IMR-90 (cell line): ENCODE results near the gene PTPRC. TPM values are rescaled to one million over a fixed set of nuclear protein-coding genes. Genes with fewer than 3 reads are reported as not detected.

Experiments used
- ATAC-seq: fragments of 200-7000 bp; cut with Tn5 transposase; 2 replicates; pipeline ENCODE4 v1.9.1; 2020; ENCODE audit warnings: low read depth, mild to moderate bottlenecking, moderate library complexity
- BruUV-seq: library from RNA; stranded (reverse); fragments of 400-500 nt; replicated peaks from 2 replicates; lab custom pipeline; 2021; lab: Mats Ljungman, UMichigan
- CTCF ChIA-PET: fragments of 300-600 bp; formaldehyde crosslinking; extraction: SDS; loops from one replicate; lab custom pipeline; 2021; ENCODE audit warnings: antibody characterized with exemption; lab: Yijun Ruan, JAX
- POLR2A ChIA-PET: fragments of 300-600 bp; sonication (Branson Sonifier 250); formaldehyde crosslinking; loops from one replicate; lab custom pipeline; 2022; ENCODE audit warnings: antibody characterized with exemption; ENCODE audit not compliant: unreplicated experiment; lab: Charles Lee
- DNase-seq: peaks from one replicate; pipeline ENCODE4 v3.0.0; 2013
- H2AFZ ChIP-seq: replicated peaks from 2 replicates; pipeline ENCODE3; 2013; ENCODE audit warnings: low read length, mild to moderate bottlenecking; ENCODE audit not compliant: poor library complexity
- H2AK5ac ChIP-seq: 2 replicates; pipeline ENCODE4 v1.6.1; 2013; ENCODE audit warnings: low read depth, low read length, inconsistent platforms
- H2AK9ac ChIP-seq: replicated peaks from 2 replicates; pipeline ENCODE3; 2013; ENCODE audit warnings: mild to moderate bottlenecking, low read depth, low read length, moderate library complexity; ENCODE audit not compliant: poor library complexity
- H2BK120ac ChIP-seq: 2 replicates; pipeline ENCODE4 v1.6.1; 2013; ENCODE audit warnings: low read depth, low read length, inconsistent platforms
- H2BK15ac ChIP-seq: 3 replicates; pipeline ENCODE4 v1.6.1; 2013; ENCODE audit warnings: low read depth, low read length, inconsistent platforms
- H2BK20ac ChIP-seq: 2 replicates; pipeline ENCODE4 v1.6.1; 2013; ENCODE audit warnings: low read depth, mild to moderate bottlenecking, inconsistent platforms, low read length, moderate library complexity
- H2BK5ac ChIP-seq: 2 replicates; pipeline ENCODE4 v1.6.1; 2013; ENCODE audit warnings: mild to moderate bottlenecking, low read depth, low read length, inconsistent platforms; ENCODE audit not compliant: poor library complexity, severe bottlenecking
- H3K14ac ChIP-seq: replicated peaks from 2 replicates; pipeline ENCODE4 v1.6.1; 2013; ENCODE audit warnings: low read depth, low read length, inconsistent platforms
- H3K18ac ChIP-seq: 2 replicates; pipeline ENCODE4 v1.6.1; 2013; ENCODE audit warnings: low read depth, low read length, control low read depth
- H3K23ac ChIP-seq: 2 replicates; pipeline ENCODE4 v1.6.1; 2013; ENCODE audit warnings: low read depth, low read length, inconsistent platforms
- H3K27ac ChIP-seq: 2 replicates; pipeline ENCODE4 v1.5.1; 2013; ENCODE audit warnings: mild to moderate bottlenecking, control low read depth, low read length; ENCODE audit not compliant: insufficient read depth
- H3K27me3 ChIP-seq: 2 replicates; pipeline ENCODE4 v1.6.1; 2013; ENCODE audit warnings: low read length; ENCODE audit not compliant: control insufficient read depth, insufficient read depth
- H3K36me3 ChIP-seq: 2 replicates; pipeline ENCODE4 v1.6.1; 2013; ENCODE audit warnings: low read length, mixed read lengths; ENCODE audit not compliant: control insufficient read depth, insufficient read depth
- H3K4ac ChIP-seq: 2 replicates; pipeline ENCODE4 v1.6.1; 2013; ENCODE audit warnings: low read depth, low read length, inconsistent platforms
- H3K4me1 ChIP-seq: 2 replicates; pipeline ENCODE4 v1.6.1; 2013; ENCODE audit warnings: low read length, mixed read lengths; ENCODE audit not compliant: control insufficient read depth, insufficient read depth
- H3K4me2 ChIP-seq: 2 replicates; pipeline ENCODE4 v1.6.1; 2013; ENCODE audit warnings: low read depth, mild to moderate bottlenecking, control low read depth, low read length, moderate library complexity
- H3K4me3 ChIP-seq: 2 replicates; pipeline ENCODE4 v1.5.1; 2013; ENCODE audit warnings: low read depth, mild to moderate bottlenecking, control low read depth, low read length, moderate library complexity; ENCODE audit not compliant: insufficient read depth
- H3K56ac ChIP-seq: 2 replicates; pipeline ENCODE4 v1.6.1; 2013; ENCODE audit warnings: low read length, inconsistent platforms; ENCODE audit not compliant: insufficient read depth; ENCODE audit errors: extremely low read depth
- H3K79me1 ChIP-seq, 2 experiments: 2 replicates each; pipeline ENCODE4 v1.6.1; 2013; ENCODE audit warnings: low read length in 2 of 2, inconsistent platforms in 1 of 2, low read depth in 1 of 2
- H3K9ac ChIP-seq: 2 replicates; pipeline ENCODE4 v1.6.1; 2013; ENCODE audit warnings: low read depth, low read length, control low read depth
- H3K9me1 ChIP-seq: 2 replicates; pipeline ENCODE4 v1.6.1; 2013; ENCODE audit warnings: low read length, inconsistent platforms; ENCODE audit not compliant: insufficient read depth
- H3K9me3 ChIP-seq: 2 replicates; pipeline ENCODE4 v1.6.1; 2013; ENCODE audit warnings: low read length; ENCODE audit not compliant: control insufficient read depth, insufficient read depth
- H4K20me1 ChIP-seq: 2 replicates; pipeline ENCODE4 v1.6.1; 2013; ENCODE audit warnings: low read length, inconsistent platforms; ENCODE audit not compliant: insufficient read depth
- H4K5ac ChIP-seq: 2 replicates; pipeline ENCODE4 v1.6.1; 2013; ENCODE audit warnings: mild to moderate bottlenecking, low read depth, low read length, control low read depth
- H4K8ac ChIP-seq, 2 experiments: 2 replicates each; pipeline ENCODE4 v1.6.1; 2013; ENCODE audit warnings: low read depth in 2 of 2, low read length in 2 of 2, control low read depth in 1 of 2, inconsistent platforms in 1 of 2
- H4K91ac ChIP-seq: 2 replicates; pipeline ENCODE4 v1.6.1; 2013; ENCODE audit warnings: low read depth, low read length, inconsistent platforms; ENCODE audit not compliant: insufficient read depth
- BHLHE40 ChIP-seq: fragments of 150-350 bp; IDR thresholded peaks from 2 replicates; pipeline ENCODE4 v1.6.1; 2016; ENCODE audit warnings: mild to moderate bottlenecking, low read depth, low read length
- CEBPB ChIP-seq: IDR thresholded peaks from 2 replicates; pipeline ENCODE4 v1.6.1; 2012; ENCODE audit warnings: low read depth, low read length, improper control_type of control experiment
- CHD1 ChIP-seq: IDR thresholded peaks from 2 replicates; pipeline ENCODE4 v1.6.1; 2012; ENCODE audit warnings: low read depth, low read length, improper control_type of control experiment
- FOS ChIP-seq: fragments of 150-350 bp; IDR thresholded peaks from 2 replicates; pipeline ENCODE4 v1.6.1; 2016; ENCODE audit warnings: low read depth, low read length
- MAFK ChIP-seq: IDR thresholded peaks from 2 replicates; pipeline ENCODE4 v1.6.1; 2012; ENCODE audit warnings: low read depth, low read length, improper control_type of control experiment
- MAZ ChIP-seq: IDR thresholded peaks from 2 replicates; pipeline ENCODE4 v1.6.1; 2012; ENCODE audit warnings: low read depth, mild to moderate bottlenecking, low read length, improper control_type of control experiment, moderate library complexity, borderline replicate concordance
- MXI1 ChIP-seq: IDR thresholded peaks from 2 replicates; pipeline ENCODE4 v1.6.1; 2012; ENCODE audit warnings: low read depth, mild to moderate bottlenecking, low read length, moderate library complexity, borderline replicate concordance
- NFE2L2 ChIP-seq: fragments of 150-350 bp; IDR thresholded peaks from 2 replicates; pipeline ENCODE4 v1.6.1; 2016; ENCODE audit warnings: low read depth, mild to moderate bottlenecking, low read length
- POLR2A ChIP-seq: IDR thresholded peaks from 2 replicates; pipeline ENCODE4 v1.6.1; 2012; ENCODE audit warnings: mild to moderate bottlenecking, low read depth, low read length
- RCOR1 ChIP-seq: IDR thresholded peaks from 2 replicates; pipeline ENCODE4 v1.6.1; 2012; ENCODE audit warnings: mild to moderate bottlenecking, low read length, improper control_type of control experiment; ENCODE audit not compliant: insufficient replicate concordance
- RFX5 ChIP-seq: IDR thresholded peaks from 2 replicates; pipeline ENCODE4 v1.8.0; 2012; ENCODE audit warnings: low read depth, mild to moderate bottlenecking, low read length, moderate library complexity
- SMC3 ChIP-seq: fragments of 150-350 bp; IDR thresholded peaks from 2 replicates; pipeline ENCODE4 v1.6.1; 2016; ENCODE audit warnings: low read depth, mild to moderate bottlenecking, antibody characterized with exemption, low read length, moderate library complexity
- WGBS, 2 experiments: methylation state at CpG; one replicate each; pipeline versions ENCODE4 v1.1.5 to v1.1.7; 2013; ENCODE audit warnings: missing lambda C conversion rate in 2 of 2; ENCODE audit not compliant: insufficient read length in 1 of 2; ENCODE audit errors: extremely low coverage in 2 of 2; 5-methylcytosine and 5-hydroxymethylcytosine counted together
- dilution Hi-C: fragments of 300-500 bp; cut with HindIII; formaldehyde crosslinking; loops from one replicate; pipeline ENCODE4 v1.14.3; 2018; ENCODE audit warnings: low sequenced_read_pairs; ENCODE audit not compliant: unreplicated experiment
- in situ Hi-C: fragments of 300-500 bp; cut with MboI; formaldehyde crosslinking; loops from 3 replicates; pipeline ENCODE4 v1.14.3; 2019; ENCODE audit warnings: low sequenced_read_pairs, inconsistent platforms, mixed read lengths
- intact Hi-C: fragments of 100-400 bp; cut with micrococcal nuclease; formaldehyde crosslinking; loops from 2 replicates; pipeline ENCODE4 v1.10.0; 2022
- polyA plus RNA-seq, 3 experiments: library from polyadenylated mRNA; depleted of rRNA; stranded (reverse); fragments of >200 nt; gene quantifications; 2 replicates each; pipeline ENCODE4 v1.2.3, GENCODE V29; 2012; ENCODE audit warnings: low replicate concordance in 1 of 3
- total RNA-seq: library from RNA; depleted of rRNA; stranded (reverse); fragments of >200 nt; gene quantifications from 2 replicates; pipeline ENCODE4 v1.2.3, GENCODE V29; 2012
- TF ChIP-seq, protein P1 (sequence below): conservative IDR thresholded peaks from 2 replicates; pipeline ENCODE4 v1.5.1; 2012; ENCODE audit warnings: mild to moderate bottlenecking, low read depth, low read length, improper control_type of control experiment

PTPRC gene
- total and polyA plus RNA-seq, 2 of the 4 experiments (the other 2 are of a cell fraction): not detected

- TF ChIP-seq, protein P1, sequence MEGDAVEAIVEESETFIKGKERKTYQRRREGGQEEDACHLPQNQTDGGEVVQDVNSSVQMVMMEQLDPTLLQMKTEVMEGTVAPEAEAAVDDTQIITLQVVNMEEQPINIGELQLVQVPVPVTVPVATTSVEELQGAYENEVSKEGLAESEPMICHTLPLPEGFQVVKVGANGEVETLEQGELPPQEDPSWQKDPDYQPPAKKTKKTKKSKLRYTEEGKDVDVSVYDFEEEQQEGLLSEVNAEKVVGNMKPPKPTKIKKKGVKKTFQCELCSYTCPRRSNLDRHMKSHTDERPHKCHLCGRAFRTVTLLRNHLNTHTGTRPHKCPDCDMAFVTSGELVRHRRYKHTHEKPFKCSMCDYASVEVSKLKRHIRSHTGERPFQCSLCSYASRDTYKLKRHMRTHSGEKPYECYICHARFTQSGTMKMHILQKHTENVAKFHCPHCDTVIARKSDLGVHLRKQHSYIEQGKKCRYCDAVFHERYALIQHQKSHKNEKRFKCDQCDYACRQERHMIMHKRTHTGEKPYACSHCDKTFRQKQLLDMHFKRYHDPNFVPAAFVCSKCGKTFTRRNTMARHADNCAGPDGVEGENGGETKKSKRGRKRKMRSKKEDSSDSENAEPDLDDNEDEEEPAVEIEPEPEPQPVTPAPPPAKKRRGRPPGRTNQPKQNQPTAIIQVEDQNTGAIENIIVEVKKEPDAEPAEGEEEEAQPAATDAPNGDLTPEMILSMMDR: no peak
Measured at GRCh38 chr1:198700396-198700795, 61.6 kb downstream of the PTPRC start (continued).

GRCh38 chr1:198701250-198701649, 62.4 kb downstream of the PTPRC start:
- peak; percentile 46; the same call in 1 of the 2 replicates for ATAC-seq
- no TSS peak for BruUV-seq
- ChIA-PET CTCF (interaction anchor here (1.0 kb wide), 1 partner anchor 12 kb away, joined by 5 read pairs; no protein-coding TSS in a partner anchor), POLR2A (no interaction called here)
- no peaks in the 10 kb centered on the region for H4K20me1 ChIP-seq
- TF ChIP-seq NFE2L2 (no peak), MAFK (no peak), POLR2A (no peak), CEBPB (no peak), RFX5 (no peak), RCOR1 (no peak), MAZ (no peak), BHLHE40 (no peak), SMC3 (no peak), FOS (no peak), MXI1 (no peak), CHD1 (no peak)
- TF ChIP-seq, protein P1: no peak
- H3K9me3 ChIP-seq: no peaks in the 10 kb centered on the region
- no peak overlapping the region for H2BK20ac ChIP-seq
- no peak overlapping the region for H3K27ac ChIP-seq
- H3K9ac ChIP-seq: no peak overlapping the region
- no peaks in the 10 kb centered on the region for H3K4me1 ChIP-seq
- H2AK9ac ChIP-seq: no peak overlapping the region
- no peak overlapping the region for H3K4me3 ChIP-seq
- no peak overlapping the region for H3K18ac ChIP-seq
- WGBS, 2 experiments: no CpG with 5 or more reads among the region's 1 CpG
- in situ Hi-C loops (no loop called here), dilution Hi-C loops (no loop called here), intact Hi-C loops (no loop called here)
- no peaks in the 10 kb centered on the region for H3K79me1 ChIP-seq
- H3K4ac ChIP-seq: no peak overlapping the region
- no peak overlapping the region for H4K91ac ChIP-seq
- H3K4me2 ChIP-seq: no peak overlapping the region
- no peak overlapping the region for H2AK5ac ChIP-seq
- H3K23ac ChIP-seq: no peak overlapping the region
- H2AFZ ChIP-seq: no peak overlapping the region
- H2BK5ac ChIP-seq: no peak overlapping the region
- peaks cover 3% of the 10 kb centered on the region; the same call in 1 of the 2 replicates for H3K9me1 ChIP-seq
- DNase-seq: no peak
- H2BK15ac ChIP-seq: no peak overlapping the region
- H3K56ac ChIP-seq: no peak overlapping the region
- H2BK120ac ChIP-seq: no peak overlapping the region
- no peak overlapping the region for H3K14ac ChIP-seq
- no peak overlapping the region for H4K8ac ChIP-seq
- no peaks in the 10 kb centered on the region for H3K27me3 ChIP-seq
- no peak overlapping the region for H4K5ac ChIP-seq
- H3K36me3 ChIP-seq: no peaks in the 10 kb centered on the region
